Liver (tissue), 9 donors: ENCODE measurements around the gene THRB. TPM values are rescaled to one million over a fixed set of nuclear protein-coding genes. Genes with fewer than 3 reads are reported as not detected.

Experiments used
- DNase-seq: peaks from one replicate; pipeline ENCODE4 v3.0.0-alpha.2; 2017; ENCODE audit warnings: low spot score
- H3K27ac ChIP-seq, 2 donors: one replicate each; pipeline ENCODE4 v1.7.0; 2013; ENCODE audit warnings: inconsistent platforms in 2 of 2, low read length in 2 of 2, control low read depth in 1 of 2, low read depth in 1 of 2, mild to moderate bottlenecking in 1 of 2
- H3K27me3 ChIP-seq, 4 donors: one replicate each; pipeline versions ENCODE4 v1.6.1 to v1.7.0; 2013; ENCODE audit warnings: low read length in 3 of 4, inconsistent platforms in 1 of 4, mild to moderate bottlenecking in 1 of 4, moderate library complexity in 1 of 4; ENCODE audit not compliant: control insufficient read depth in 4 of 4, insufficient read depth in 4 of 4
- H3K36me3 ChIP-seq, 4 donors: one replicate each; pipeline versions ENCODE4 v1.6.1 to v1.7.0; 2013; ENCODE audit warnings: low read length in 3 of 4, mild to moderate bottlenecking in 3 of 4, low read depth in 1 of 4, moderate library complexity in 1 of 4; ENCODE audit not compliant: control insufficient read depth in 4 of 4, insufficient read depth in 3 of 4
- H3K4me1 ChIP-seq, 4 donors: one replicate each; pipeline versions ENCODE4 v1.6.1 to v1.7.0; 2013; ENCODE audit warnings: low read length in 3 of 4, mild to moderate bottlenecking in 3 of 4, moderate library complexity in 1 of 4; ENCODE audit not compliant: control insufficient read depth in 4 of 4, insufficient read depth in 4 of 4
- H3K4me3 ChIP-seq, 3 donors: one replicate each; pipeline versions ENCODE4 v1.6.1 to v1.7.0; 2013; ENCODE audit warnings: low read length in 3 of 3, control low read depth in 1 of 3, low read depth in 1 of 3, mild to moderate bottlenecking in 1 of 3
- H3K9ac ChIP-seq, 2 donors: one replicate each; pipeline ENCODE4 v1.7.0; 2013; ENCODE audit warnings: low read length in 2 of 2, mild to moderate bottlenecking in 2 of 2, moderate library complexity in 2 of 2, control low read depth in 1 of 2, low read depth in 1 of 2
- H3K9me3 ChIP-seq, 4 donors: one replicate each; pipeline versions ENCODE4 v1.6.1 to v1.7.0; 2013; ENCODE audit warnings: low read length in 3 of 4; ENCODE audit not compliant: control insufficient read depth in 4 of 4
- ATF3 ChIP-seq: IDR thresholded peaks from 2 replicates; pipeline ENCODE4 v1.6.1; 2016; ENCODE audit warnings: antibody characterized with exemption
- FOXA2 ChIP-seq: IDR thresholded peaks from 2 replicates; pipeline ENCODE4 v1.6.1; 2016; ENCODE audit warnings: antibody characterized with exemption
- HNF4A ChIP-seq, 2 donors: conservative IDR thresholded peaks; 2 replicates each; pipeline ENCODE4 v1.6.1; 2016; ENCODE audit warnings: antibody characterized with exemption in 2 of 2, mild to moderate bottlenecking in 2 of 2
- NR2F2 ChIP-seq: IDR thresholded peaks from 2 replicates; pipeline ENCODE4 v1.6.1; 2016; ENCODE audit warnings: antibody characterized with exemption
- RAD21 ChIP-seq, 2 donors: IDR thresholded peaks; 2 replicates each; pipeline ENCODE4 v1.6.1; 2016; ENCODE audit warnings: antibody characterized with exemption in 2 of 2, mild to moderate bottlenecking in 2 of 2
- REST ChIP-seq: IDR thresholded peaks from 2 replicates; pipeline ENCODE4 v1.6.1; 2016; ENCODE audit warnings: antibody characterized with exemption, mild to moderate bottlenecking
- RXRA ChIP-seq, 2 donors: IDR thresholded peaks; 2 replicates each; pipeline ENCODE4 v1.6.1; 2017 to 2018; ENCODE audit warnings: antibody characterized with exemption in 2 of 2, mild to moderate bottlenecking in 1 of 2
- SP1 ChIP-seq: IDR thresholded peaks from 2 replicates; pipeline ENCODE4 v1.6.1; 2018; ENCODE audit warnings: antibody characterized with exemption, mild to moderate bottlenecking
- TAF1 ChIP-seq: conservative IDR thresholded peaks from 2 replicates; pipeline ENCODE4 v1.6.1; 2016; ENCODE audit warnings: antibody characterized with exemption, mild to moderate bottlenecking
- YY1 ChIP-seq: IDR thresholded peaks from 2 replicates; pipeline ENCODE4 v1.6.1; 2016; ENCODE audit warnings: antibody characterized with exemption, mild to moderate bottlenecking
- ZBTB33 ChIP-seq: IDR thresholded peaks from 2 replicates; pipeline ENCODE4 v1.6.1; 2016; ENCODE audit warnings: antibody characterized with exemption
- WGBS: extraction: QIAGEN DNeasy Blood & Tissue Kit; methylation state at CpG from one replicate; pipeline ENCODE4 v1.1.7; 2013; 5-methylcytosine and 5-hydroxymethylcytosine counted together
- polyA plus RNA-seq, 2 donors: library from polyadenylated mRNA; stranded (reverse) in 1 of 2; unstranded in 1 of 2; fragments of 200-250 nt in 1 of 2; fragments of >200 nt in 1 of 2; fragmentation: Nextera tagmentation in 1 of 2; extraction: Ambion mirVana in 1 of 2; gene quantifications; one replicate each; pipeline versions ENCODE4 v1.2.1 to v1.2.3, GENCODE V29; 2013 to 2015
- total RNA-seq, 2 donors: library from RNA; depleted of rRNA; stranded (reverse); fragments of >200 nt; gene quantifications; one replicate each; pipeline ENCODE4 v1.2.3, GENCODE V29; 2014
- donor health status: healthy.
- donor health status: healthy.
- donor health status: healthy.
- donor health status: healthy.
- donor health status: healthy.

The THRB gene
- total and polyA plus RNA-seq, 4 donors: 5.9 to 23.9 (median 9.3) TPM

- no peak for DNase-seq
- H3K4me1 ChIP-seq: peaks cover 0 to 7% (median 1%) of the 10 kb centered on the region in 4 donors
- H3K27me3 ChIP-seq: no peaks in the 10 kb centered on the region
- H3K9ac ChIP-seq: no peak overlapping the region
- WGBS: 90% methylated on average over 1 of the region's 1 CpG
- no peak overlapping the region for H3K4me3 ChIP-seq
- peaks cover 0 to 19% (median 14%) of the 10 kb centered on the region in 4 donors for H3K36me3 ChIP-seq
- TF ChIP-seq REST (no peak), NR2F2 (no peak), FOXA2 (no peak), RAD21 (IDR thresholded peaks at IDR 0.05) (no peak), SP1 (no peak), YY1 (no peak), ZBTB33 (no peak)
- no peaks in the 10 kb centered on the region for H3K9me3 ChIP-seq
- no peak overlapping the region for H3K27ac ChIP-seq
Observed at GRCh38 chr3:24138876-24139256, 355.8 kb downstream of the THRB start.

- Histone ChIP-seq H3K27me3 (no peaks in the 10 kb centered on the region), H3K4me1 (peaks cover 0 to 7% (median 1%) of the 10 kb centered on the region in 4 donors), H3K27ac (no peak overlapping the region), H3K4me3 (no peak overlapping the region), H3K9ac (no peak overlapping the region), H3K36me3 (peaks cover 0 to 15% (median 14%) of the 10 kb centered on the region in 4 donors), H3K9me3 (no peaks in the 10 kb centered on the region)
- no peak for DNase-seq
- no peak for TF ChIP-seq TAF1
- no peak for TF ChIP-seq FOXA2
- TF ChIP-seq NR2F2: peak; percentile 27
- peak; percentile 19 to 26 for TF ChIP-seq HNF4A (conservative IDR thresholded peaks at IDR 0.05)
- peak in 1 of 2 donors; percentile 26 for TF ChIP-seq RAD21 (IDR thresholded peaks at IDR 0.05)
- no peak for TF ChIP-seq ATF3
- peak; percentile 20 to 39 for TF ChIP-seq RXRA (IDR thresholded peaks at IDR 0.05)
- 51% methylated on average over 6 of the region's 6 CpGs for WGBS
Observed at GRCh38 chr3:24137958-24138875, 356.4 kb downstream of the THRB start.
